Effector memory CD4-positive, alpha-beta T cell (primary cell): ENCODE results near the gene NOL4L.

ENCODE experiments used
- DNase-seq, 3 donors: peaks; one replicate each; pipeline ENCODE4 v3.0.0-alpha.2; 2020
- H3K27ac ChIP-seq: 2 replicates; pipeline ENCODE4 v1.7.0; 2013; ENCODE audit warnings: mild to moderate bottlenecking, low read length, moderate library complexity; ENCODE audit not compliant: insufficient read depth, poor library complexity, severe bottlenecking
- H3K27me3 ChIP-seq: replicated peaks from 2 replicates; pipeline ENCODE4 v1.7.0; 2013; ENCODE audit warnings: mild to moderate bottlenecking, low read length; ENCODE audit not compliant: insufficient read depth, control insufficient read depth, poor library complexity, severe bottlenecking
- H3K36me3 ChIP-seq: 2 replicates; pipeline ENCODE4 v1.7.0; 2013; ENCODE audit warnings: mild to moderate bottlenecking, low read length, moderate library complexity; ENCODE audit not compliant: control insufficient read depth, insufficient read depth
- H3K4me1 ChIP-seq: 2 replicates; pipeline ENCODE4 v1.7.0; 2013; ENCODE audit warnings: low read length, mild to moderate bottlenecking; ENCODE audit not compliant: control insufficient read depth, insufficient read depth, poor library complexity, severe bottlenecking
- H3K4me3 ChIP-seq: 2 replicates; pipeline ENCODE4 v1.7.0; 2013; ENCODE audit warnings: low read length, low read depth, mild to moderate bottlenecking; ENCODE audit not compliant: insufficient read depth, poor library complexity, severe bottlenecking
- H3K9me3 ChIP-seq: 2 replicates; pipeline ENCODE4 v1.7.0; 2013; ENCODE audit warnings: mild to moderate bottlenecking, low read length, moderate library complexity; ENCODE audit not compliant: control insufficient read depth

Gene NOL4L

GRCh38 chr20:32625996-32626395 is 40.9 kb upstream of the NOL4L start:
- peaks cover 6% of the 10 kb centered on the region for H3K4me1 ChIP-seq
- no peaks in the 10 kb centered on the region for H3K36me3 ChIP-seq
- no peaks in the 10 kb centered on the region for H3K9me3 ChIP-seq
- no peak overlapping the region for H3K27ac ChIP-seq
- H3K27me3 ChIP-seq = no peaks in the 10 kb centered on the region
- no peak overlapping the region for H3K4me3 ChIP-seq
- no peak for DNase-seq

- Histone ChIP-seq H3K4me1 (peaks cover 6% of the 10 kb centered on the region), H3K27ac (no peak overlapping the region), H3K9me3 (no peaks in the 10 kb centered on the region), H3K4me3 (no peak overlapping the region), H3K27me3 (no peaks in the 10 kb centered on the region), H3K36me3 (no peaks in the 10 kb centered on the region)
- DNase-seq = no peak
Observed at GRCh38 chr20:32624687-32625345, 39.7 kb upstream of the NOL4L start.

DNA sequence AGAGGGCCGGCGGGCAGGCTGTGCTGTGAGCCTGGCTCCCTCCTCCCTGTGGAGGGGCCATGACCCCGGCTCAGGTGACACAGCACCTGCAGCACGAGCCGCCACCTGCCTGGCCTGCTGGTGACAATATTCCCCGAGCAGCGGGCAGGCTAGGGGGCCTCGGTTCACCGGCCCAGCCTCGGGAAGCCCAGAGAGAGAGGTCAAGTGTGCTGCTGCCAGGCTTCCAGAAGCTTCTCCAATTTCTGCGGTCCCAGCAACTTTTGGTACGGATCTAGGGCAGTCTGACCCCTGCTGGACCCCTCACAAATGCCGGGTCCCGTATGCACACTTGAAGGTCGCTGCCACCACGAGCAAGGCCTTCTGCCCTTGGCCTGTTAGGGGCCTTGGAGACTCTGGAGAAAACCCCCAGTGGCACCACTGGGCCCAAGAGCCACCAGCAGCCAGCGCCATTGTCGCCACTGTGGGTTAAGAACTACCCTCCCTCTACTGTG is 38.6 kb upstream of the NOL4L start:
- H3K27ac ChIP-seq = no peak overlapping the region
- no peaks in the 10 kb centered on the region for H3K36me3 ChIP-seq
- H3K9me3 ChIP-seq = no peaks in the 10 kb centered on the region
- peaks cover 6% of the 10 kb centered on the region for H3K4me1 ChIP-seq
- no peak for DNase-seq
- no peaks in the 10 kb centered on the region for H3K27me3 ChIP-seq
- H3K4me3 ChIP-seq = no peak overlapping the region

- Histone ChIP-seq H3K4me1 (peaks cover 6% of the 10 kb centered on the region), H3K27me3 (no peaks in the 10 kb centered on the region), H3K4me3 (no peak overlapping the region), H3K27ac (no peak overlapping the region), H3K9me3 (no peaks in the 10 kb centered on the region), H3K36me3 (no peaks in the 10 kb centered on the region)
- DNase-seq = no peak
Observed at GRCh38 chr20:32622585-32623468, 37.7 kb upstream of the NOL4L start.

DNA sequence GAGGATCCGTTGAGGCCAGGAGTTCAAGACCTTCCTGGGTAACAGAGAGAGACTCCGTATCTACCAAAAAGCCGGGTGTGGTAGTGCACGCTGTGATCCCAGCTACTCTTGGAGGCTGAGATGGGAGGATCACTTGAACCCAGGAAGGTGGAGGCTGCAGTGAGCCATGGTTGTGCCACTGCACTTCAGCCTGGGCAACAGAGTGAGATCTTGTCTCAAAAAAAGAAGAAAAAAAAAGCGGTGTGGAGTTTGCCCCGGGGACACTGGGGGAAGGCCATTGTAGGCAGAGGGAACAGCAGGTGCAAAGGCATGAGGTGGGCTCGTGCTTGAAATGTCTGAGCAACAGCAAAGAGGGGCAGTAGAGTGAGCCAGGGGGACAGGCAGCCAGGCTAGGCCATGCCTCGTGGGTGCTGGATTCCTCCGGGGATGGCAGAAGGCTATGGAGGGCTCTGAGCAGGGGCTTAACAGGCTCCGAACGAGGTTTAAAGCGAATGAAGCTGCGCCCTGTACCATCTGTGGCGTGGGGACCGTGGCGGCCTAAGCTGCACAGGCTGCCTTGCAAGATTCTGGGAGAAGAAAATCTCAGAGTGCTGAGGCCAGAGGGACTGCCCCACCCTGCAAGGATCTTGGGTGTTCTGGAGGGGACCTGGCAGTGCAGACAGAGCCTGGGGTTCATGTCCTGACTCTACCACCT is 36.9 kb upstream of the NOL4L start:
- H3K36me3 ChIP-seq = no peaks in the 10 kb centered on the region
- DNase-seq = no peak
- no peak overlapping the region for H3K27ac ChIP-seq
- no peaks in the 10 kb centered on the region for H3K9me3 ChIP-seq
- no peaks in the 10 kb centered on the region for H3K27me3 ChIP-seq
- H3K4me3 ChIP-seq = no peak overlapping the region
- peaks cover 4% of the 10 kb centered on the region for H3K4me1 ChIP-seq

GRCh38 chr20:32621071-32621890 is 36.1 kb upstream of the NOL4L start:
- H3K27ac ChIP-seq = no peak overlapping the region
- H3K4me3 ChIP-seq = no peak overlapping the region
- H3K9me3 ChIP-seq = no peaks in the 10 kb centered on the region
- DNase-seq = no peak
- no peaks in the 10 kb centered on the region for H3K36me3 ChIP-seq
- H3K27me3 ChIP-seq = no peaks in the 10 kb centered on the region
- H3K4me1 ChIP-seq = no peaks in the 10 kb centered on the region

GRCh38 chr20:32619586-32619985 is 34.5 kb upstream of the NOL4L start:
- no peak for DNase-seq
- Histone ChIP-seq H3K9me3 (no peaks in the 10 kb centered on the region), H3K27me3 (no peaks in the 10 kb centered on the region), H3K4me3 (no peak overlapping the region), H3K36me3 (no peaks in the 10 kb centered on the region), H3K4me1 (no peaks in the 10 kb centered on the region), H3K27ac (no peak overlapping the region)

DNA sequence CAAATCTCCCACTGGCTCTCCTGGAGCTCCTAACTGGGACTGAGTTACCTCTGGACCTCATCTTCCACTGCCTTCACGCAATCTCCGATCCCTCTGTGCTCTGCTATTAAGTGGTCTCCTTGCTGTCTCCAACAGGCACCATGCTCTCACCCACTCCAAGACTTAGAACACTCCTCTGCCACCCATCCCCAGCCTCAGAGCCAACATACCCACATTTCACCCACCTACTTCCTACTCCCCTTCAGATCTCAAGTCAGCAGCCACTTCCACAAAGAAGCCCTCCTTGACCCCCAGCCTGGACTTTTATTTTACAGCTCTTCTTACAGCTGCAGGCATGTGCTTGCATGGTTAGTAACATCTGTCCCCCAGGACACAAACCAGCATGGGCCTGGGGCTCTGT is 29.6 kb upstream of the NOL4L start:
- Histone ChIP-seq H3K9me3 (no peaks in the 10 kb centered on the region), H3K27me3 (no peaks in the 10 kb centered on the region), H3K4me1 (no peaks in the 10 kb centered on the region), H3K27ac (no peak overlapping the region), H3K4me3 (no peak overlapping the region), H3K36me3 (no peaks in the 10 kb centered on the region)
- no peak for DNase-seq

- H3K4me1 ChIP-seq = no peaks in the 10 kb centered on the region
- no peak overlapping the region for H3K27ac ChIP-seq
- H3K4me3 ChIP-seq = no peak overlapping the region
- no peaks in the 10 kb centered on the region for H3K27me3 ChIP-seq
- no peak for DNase-seq
- H3K9me3 ChIP-seq = no peaks in the 10 kb centered on the region
- no peaks in the 10 kb centered on the region for H3K36me3 ChIP-seq
Observed at GRCh38 chr20:32614303-32614702, 29.2 kb upstream of the NOL4L start.
